ENCODE data around the gene KCNMB3.

Gene KCNMB3

DNA sequence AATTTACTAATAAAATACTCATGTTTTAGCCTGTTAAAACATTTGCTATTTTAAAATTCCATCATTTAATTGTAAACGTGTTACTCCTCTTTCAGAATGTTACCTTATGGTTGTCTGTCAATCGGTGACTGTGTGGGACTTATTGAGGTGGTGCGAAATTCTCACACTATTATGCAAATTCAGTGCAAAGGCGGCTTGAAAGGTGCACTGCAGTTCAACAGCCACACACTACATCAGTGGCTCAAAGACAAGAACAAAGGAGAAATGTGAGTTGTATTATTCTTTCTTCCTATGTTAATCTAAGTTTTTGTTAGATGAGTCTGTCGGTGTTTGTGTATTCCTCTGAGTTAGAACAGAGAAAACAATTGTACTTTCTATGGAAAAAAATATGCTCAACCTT is 21.7 kb downstream of the KCNMB3 start:
- Histone ChIP-seq H2AFZ (ENCODE audit: low read length) (no peak overlapping the region), H4K20me1 (ENCODE audit: insufficient read depth, low read length) (no peaks in the 10 kb centered on the region), H3K9ac (ENCODE audit: low read length) (no peak overlapping the region), H3F3A (ENCODE audit: insufficient read depth, low read length) (peaks cover 6% of the 10 kb centered on the region; the same call in 1 of the 2 replicates), H3K27me3 (ENCODE audit: insufficient read depth, low read length) (no peaks in the 10 kb centered on the region), H3K79me2 (ENCODE audit: insufficient read depth, low read length) (no peaks in the 10 kb centered on the region), H3K9me2 (ENCODE audit: low read depth, low read length) (no peaks in the 10 kb centered on the region), H3K27ac (ENCODE audit: low read depth, low read length, poor library complexity, severe bottlenecking) (no peak overlapping the region), H3K4me3 (ENCODE audit: low read depth, low read length, poor library complexity, severe bottlenecking) (no peak overlapping the region), H3K4me1 (ENCODE audit: insufficient read depth, low read length, severe bottlenecking) (peaks cover 6% of the 10 kb centered on the region), H3K36me3 (ENCODE audit: insufficient read depth, low read length) (peaks cover 51% of the 10 kb centered on the region), H3K9me3 (ENCODE audit: low read length) (no peaks in the 10 kb centered on the region), H3K4me2 (ENCODE audit: low read length) (no peak overlapping the region)
- TF ChIP-seq EZH2 (IDR thresholded peaks at IDR 0.05; ENCODE audit: borderline replicate concordance, low read length) = no peak
- TF ChIP-seq, protein P1, sequence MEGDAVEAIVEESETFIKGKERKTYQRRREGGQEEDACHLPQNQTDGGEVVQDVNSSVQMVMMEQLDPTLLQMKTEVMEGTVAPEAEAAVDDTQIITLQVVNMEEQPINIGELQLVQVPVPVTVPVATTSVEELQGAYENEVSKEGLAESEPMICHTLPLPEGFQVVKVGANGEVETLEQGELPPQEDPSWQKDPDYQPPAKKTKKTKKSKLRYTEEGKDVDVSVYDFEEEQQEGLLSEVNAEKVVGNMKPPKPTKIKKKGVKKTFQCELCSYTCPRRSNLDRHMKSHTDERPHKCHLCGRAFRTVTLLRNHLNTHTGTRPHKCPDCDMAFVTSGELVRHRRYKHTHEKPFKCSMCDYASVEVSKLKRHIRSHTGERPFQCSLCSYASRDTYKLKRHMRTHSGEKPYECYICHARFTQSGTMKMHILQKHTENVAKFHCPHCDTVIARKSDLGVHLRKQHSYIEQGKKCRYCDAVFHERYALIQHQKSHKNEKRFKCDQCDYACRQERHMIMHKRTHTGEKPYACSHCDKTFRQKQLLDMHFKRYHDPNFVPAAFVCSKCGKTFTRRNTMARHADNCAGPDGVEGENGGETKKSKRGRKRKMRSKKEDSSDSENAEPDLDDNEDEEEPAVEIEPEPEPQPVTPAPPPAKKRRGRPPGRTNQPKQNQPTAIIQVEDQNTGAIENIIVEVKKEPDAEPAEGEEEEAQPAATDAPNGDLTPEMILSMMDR (IDR thresholded peaks at IDR 0.05; ENCODE audit: low read length) = no peak

- Histone ChIP-seq H3K27me3 (ENCODE audit: insufficient read depth, low read length) (no peaks in the 10 kb centered on the region), H3K27ac (ENCODE audit: low read depth, low read length, poor library complexity, severe bottlenecking) (no peak overlapping the region), H3K9ac (ENCODE audit: low read length) (no peak overlapping the region), H4K20me1 (ENCODE audit: insufficient read depth, low read length) (no peaks in the 10 kb centered on the region), H3K4me2 (ENCODE audit: low read length) (no peak overlapping the region), H3F3A (ENCODE audit: insufficient read depth, low read length) (peaks cover 6% of the 10 kb centered on the region; the same call in 1 of the 2 replicates), H3K4me3 (ENCODE audit: low read depth, low read length, poor library complexity, severe bottlenecking) (no peak overlapping the region), H3K36me3 (ENCODE audit: insufficient read depth, low read length) (peaks cover 43% of the 10 kb centered on the region), H3K9me2 (ENCODE audit: low read depth, low read length) (no peaks in the 10 kb centered on the region), H3K9me3 (ENCODE audit: low read length) (no peaks in the 10 kb centered on the region), H3K79me2 (ENCODE audit: insufficient read depth, low read length) (no peaks in the 10 kb centered on the region), H3K4me1 (ENCODE audit: insufficient read depth, low read length, severe bottlenecking) (peaks cover 6% of the 10 kb centered on the region), H2AFZ (ENCODE audit: low read length) (no peak overlapping the region)
- TF ChIP-seq, protein P1 (IDR thresholded peaks at IDR 0.05; ENCODE audit: low read length) = no peak
Measured at GRCh38 chr3:179227349-179227748, 23.6 kb downstream of the KCNMB3 start.

DNA sequence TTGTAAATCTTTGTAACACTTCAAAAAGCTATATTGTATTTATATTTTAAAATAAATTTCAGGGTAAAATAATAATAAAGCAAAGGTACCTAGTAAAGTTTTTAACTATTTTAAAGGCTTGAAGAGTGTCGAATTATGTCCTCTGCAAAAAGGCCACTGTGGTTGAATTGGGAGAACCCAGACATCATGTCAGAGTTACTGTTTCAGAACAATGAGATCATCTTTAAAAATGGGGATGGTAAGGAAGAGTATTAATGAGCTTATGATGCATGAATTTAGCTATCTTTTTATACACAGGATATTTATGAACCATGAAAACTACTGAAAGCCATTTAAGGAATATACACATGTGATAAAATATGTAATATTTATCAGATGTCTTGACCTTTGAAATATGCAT is 26.3 kb downstream of the KCNMB3 start:
- Histone ChIP-seq H2AFZ (ENCODE audit: low read length) (no peak overlapping the region), H3K4me3 (ENCODE audit: low read depth, low read length, poor library complexity, severe bottlenecking) (no peak overlapping the region), H3K9me3 (ENCODE audit: low read length) (no peaks in the 10 kb centered on the region), H3K79me2 (ENCODE audit: insufficient read depth, low read length) (no peaks in the 10 kb centered on the region), H3K9me2 (ENCODE audit: low read depth, low read length) (no peaks in the 10 kb centered on the region), H3F3A (ENCODE audit: insufficient read depth, low read length) (peaks cover 6% of the 10 kb centered on the region; the same call in 1 of the 2 replicates), H4K20me1 (ENCODE audit: insufficient read depth, low read length) (no peaks in the 10 kb centered on the region), H3K27me3 (ENCODE audit: insufficient read depth, low read length) (no peaks in the 10 kb centered on the region), H3K4me1 (ENCODE audit: insufficient read depth, low read length, severe bottlenecking) (peaks cover 6% of the 10 kb centered on the region), H3K27ac (ENCODE audit: low read depth, low read length, poor library complexity, severe bottlenecking) (no peak overlapping the region), H3K36me3 (ENCODE audit: insufficient read depth, low read length) (peaks cover 31% of the 10 kb centered on the region), H3K9ac (ENCODE audit: low read length) (no peak overlapping the region), H3K4me2 (ENCODE audit: low read length) (no peak overlapping the region)
- no peak for TF ChIP-seq EZH2 (IDR thresholded peaks at IDR 0.05; ENCODE audit: borderline replicate concordance, low read length)
- TF ChIP-seq, protein P1 (IDR thresholded peaks at IDR 0.05; ENCODE audit: low read length) = no peak
